NCI-H146 (cell line): ENCODE measurements around the gene MOGAT3.
A peak's percentile ranks its signal among the peaks of the same experiment; 100 is the strongest.

Experiments
- DNase-seq: peaks from one replicate; lab custom pipeline; 2025; lab: John Stamatoyannopoulos, UW

MOGAT3 gene

DNA sequence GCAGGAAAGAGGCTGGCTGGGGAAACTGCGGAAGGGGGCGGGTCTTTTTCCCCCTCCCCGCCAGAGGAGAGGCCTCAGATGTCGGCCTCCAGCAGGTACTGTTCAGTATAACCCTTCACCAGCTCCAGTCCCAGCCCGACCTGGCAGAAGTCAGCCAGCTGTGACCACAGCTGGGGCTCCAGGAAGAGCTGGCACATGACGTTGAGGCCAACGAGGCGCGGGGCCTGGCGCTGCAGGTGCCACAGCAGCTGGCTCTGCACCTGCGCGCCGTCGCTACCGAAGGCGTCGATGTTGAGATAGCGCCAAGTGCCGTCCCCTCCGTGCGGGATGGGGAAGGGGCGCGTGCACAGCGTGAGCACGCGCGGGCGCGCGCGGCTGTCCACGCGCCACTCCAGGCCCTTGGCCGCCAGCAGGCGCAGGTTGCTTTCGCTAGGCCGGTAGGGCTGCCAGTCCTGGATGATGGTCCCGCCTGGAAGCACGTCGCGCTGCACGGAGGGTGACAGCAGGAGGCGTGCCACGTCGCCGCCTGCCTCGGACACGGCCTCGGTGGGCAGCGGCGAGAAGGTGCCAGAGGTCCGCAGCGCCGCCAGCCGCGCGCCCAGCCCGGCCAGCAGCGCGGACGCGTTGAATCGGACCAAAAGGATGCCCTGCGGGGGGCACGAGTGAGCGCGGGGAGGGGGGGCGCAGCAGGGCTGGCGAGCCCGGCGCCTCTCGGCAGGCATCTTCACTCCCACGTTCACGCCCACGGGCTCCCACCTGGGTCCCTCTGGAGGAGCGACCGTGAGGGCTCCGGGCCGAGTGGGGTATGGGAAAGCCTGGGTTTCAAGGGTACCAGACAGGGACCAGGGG, 28.6 kb downstream of the MOGAT3 start:
- DNase-seq, result peak; percentile 55

DNA sequence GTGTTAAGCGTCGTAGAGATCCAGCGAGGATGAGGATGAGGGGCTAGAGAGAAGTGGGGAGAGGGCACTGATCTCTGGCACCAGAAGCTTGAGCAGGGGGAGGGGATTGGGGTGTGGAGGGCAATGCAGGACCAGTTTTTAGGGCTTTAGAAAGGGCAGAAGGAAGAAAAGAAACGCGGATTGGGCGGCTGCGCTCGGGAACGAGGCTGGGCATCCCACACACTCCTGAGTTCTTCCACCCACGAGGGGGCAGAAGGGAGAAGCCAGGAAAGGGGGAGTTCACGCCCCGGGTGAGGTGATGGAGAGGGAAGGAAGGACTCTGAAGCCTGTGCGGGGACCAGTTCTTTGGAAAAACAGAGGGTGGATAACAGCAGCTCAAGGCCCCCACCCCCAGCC, 29.4 kb downstream of the MOGAT3 start:
- peak; percentile 13 for DNase-seq

DNA sequence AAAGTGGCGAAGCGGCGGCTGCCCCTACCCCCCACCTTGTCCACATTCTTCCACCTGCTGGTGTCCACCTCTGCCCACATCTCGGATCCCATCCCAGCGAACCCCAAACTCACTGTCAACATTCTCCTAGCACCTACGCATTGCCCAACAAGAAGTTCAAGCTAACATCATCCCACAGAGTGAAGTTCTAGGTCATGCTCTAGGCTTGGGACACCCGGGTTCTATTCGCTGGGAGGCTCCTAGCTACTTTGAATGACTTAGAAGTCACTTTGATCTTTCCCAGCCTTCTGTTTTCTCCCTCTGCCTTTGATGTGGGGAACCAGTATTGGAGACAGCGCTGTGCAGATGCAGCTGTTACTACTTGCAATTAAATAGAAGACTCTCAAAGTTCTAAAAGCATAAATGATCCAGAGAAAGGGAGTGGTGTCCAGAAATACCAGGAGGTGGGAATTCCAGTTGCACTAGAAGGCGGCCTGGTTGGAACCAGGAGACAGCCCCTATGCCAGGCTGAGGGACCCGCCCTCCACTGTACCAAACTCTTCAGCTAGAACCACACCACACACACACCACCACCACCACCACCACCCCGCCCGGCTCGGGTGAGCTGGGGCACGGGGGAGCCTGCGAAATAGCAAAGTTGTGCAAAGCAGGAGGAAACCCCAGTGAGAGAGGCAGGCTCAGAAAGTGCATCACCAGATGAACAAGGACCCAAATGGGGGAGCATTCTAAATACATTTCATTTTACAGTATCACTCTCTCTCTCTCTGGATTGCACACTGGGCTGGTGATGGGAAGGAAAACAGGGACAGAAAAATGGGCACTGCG, 30.0 kb downstream of the MOGAT3 start:
- DNase-seq, result no peak

DNA sequence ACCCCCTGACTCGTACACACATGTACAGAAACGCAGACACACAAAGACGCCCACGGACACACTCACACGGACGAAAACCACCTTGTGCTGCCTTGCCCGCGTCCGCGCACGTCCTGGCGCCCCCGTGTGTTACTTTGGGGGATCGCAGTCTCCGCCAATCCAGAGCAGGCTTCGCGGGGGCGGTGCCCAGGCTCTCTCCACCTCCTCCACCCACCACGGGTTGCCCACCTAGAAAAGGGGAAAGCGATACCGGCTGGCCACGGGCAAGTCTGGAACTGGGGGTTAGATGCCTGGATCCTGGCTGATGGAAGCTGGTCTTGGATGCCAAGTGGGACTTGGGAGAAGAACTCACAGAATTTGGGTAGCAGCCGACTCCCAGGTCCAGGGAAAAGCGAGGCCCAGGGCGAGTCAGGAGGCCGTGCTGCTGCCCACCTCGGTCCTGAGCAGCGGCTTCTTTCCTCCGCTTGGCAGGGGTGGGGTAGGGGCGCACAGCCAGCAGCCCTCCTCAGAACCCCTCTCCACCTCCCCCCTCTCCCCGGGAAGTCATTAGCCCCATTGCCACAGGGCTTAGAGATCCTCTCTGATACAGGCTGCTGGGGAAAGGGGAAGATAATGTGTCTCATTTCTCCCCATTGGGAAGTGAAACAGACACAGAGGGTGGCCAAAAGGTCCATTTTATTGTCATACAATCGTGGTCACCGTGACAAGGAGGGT, 30.8 kb downstream of the MOGAT3 start:
- DNase-seq, result peak; percentile 36

DNA sequence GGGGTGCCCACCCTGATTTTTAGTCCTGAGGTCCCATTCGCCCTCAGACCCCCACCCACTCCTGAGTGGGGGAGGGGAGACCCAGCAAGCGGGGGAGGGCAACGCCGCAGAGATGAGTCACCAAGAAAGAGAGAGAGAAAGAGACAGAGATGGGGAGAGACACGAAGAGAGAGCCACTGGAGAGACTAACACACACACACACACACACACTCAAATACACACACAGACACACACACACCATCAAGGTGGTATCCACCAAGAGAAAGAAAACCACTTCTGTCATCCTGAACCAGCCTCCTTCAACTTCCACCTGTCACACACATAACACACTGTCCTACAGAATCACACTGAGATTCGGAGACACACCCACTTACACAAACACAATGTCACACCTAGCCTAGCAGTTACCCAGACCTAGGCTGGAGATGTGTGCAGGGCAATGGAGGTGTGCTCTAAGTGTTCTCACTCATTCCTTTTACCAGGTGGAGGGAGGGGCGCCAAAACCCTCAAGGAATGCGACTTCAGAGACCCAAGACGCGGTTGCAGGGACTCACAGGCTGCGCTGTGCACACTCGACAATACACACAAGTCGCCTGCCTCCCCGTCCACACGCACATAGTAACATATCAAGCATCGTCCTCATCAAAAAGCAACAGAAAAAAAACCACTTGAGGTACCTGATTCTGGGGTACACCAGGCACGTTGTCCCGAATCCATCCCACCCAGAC, 31.6 kb downstream of the MOGAT3 start:
- DNase-seq, result no peak

DNA sequence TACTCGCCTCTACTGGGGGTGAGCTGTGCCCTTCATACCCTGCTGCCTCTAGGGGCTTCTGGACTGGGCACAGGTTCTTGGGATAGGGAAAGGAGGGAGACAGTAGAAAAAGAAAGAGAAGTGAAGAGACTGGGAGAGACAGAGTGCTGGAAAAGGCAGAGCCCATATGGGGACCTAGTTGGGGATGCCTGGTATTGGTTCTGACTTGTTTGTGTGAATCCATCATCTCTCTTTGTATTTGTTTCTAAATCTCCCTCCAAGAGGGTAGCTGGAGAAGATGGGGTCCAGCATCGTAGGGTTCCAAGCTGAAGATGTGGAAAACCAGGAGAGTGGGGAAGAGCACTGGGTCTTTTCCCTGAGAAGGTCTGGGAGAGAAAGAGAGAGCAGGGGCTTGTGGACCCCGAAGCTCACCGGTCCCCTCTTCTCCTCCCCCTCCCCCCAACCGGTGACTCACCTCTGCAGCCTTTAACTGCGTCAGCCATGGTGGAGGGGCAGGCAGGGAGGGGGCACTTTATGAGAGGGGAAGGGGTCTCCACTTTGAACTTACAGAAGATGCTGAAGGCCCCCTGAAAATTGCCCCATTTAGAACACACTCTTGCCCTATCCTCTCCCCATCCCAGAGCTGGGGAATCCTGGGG, 32.3 kb downstream of the MOGAT3 start:
- no peak for DNase-seq

DNA sequence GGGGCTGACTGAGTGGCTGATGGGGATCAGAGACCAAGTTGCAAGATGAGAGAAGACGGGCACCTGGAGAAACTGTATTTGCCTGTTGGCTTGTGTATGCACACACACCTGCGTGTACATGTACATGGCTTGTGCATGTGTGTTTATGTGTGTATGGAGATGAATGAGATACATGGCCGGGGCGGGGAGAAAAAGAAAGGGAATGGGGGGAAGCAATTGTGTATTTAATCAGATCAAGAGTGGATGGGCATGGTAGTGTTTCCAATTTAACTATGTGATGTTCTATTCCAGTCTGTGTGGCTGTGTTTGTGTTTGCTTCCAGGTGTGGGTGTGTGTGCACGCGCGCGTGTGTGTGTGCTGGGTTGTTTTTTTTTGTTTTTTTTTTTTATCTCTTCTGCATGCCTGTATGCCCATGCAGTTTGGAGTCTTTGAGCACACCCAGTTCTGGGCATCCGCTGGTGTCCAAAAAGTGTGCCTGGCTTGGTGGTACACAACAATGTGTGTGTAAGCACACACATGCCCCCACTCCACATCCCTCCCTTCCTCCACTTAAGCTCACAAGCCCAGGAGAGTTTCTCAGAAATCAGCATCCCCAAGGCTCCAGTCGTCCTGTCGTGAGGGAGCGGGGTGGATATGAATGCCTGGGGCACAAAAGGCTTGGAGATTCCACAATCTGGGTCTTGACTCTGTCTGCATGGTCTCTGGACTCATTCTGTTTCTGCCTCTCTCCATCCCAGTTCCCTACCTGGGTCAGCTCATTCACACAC, 33.0 kb downstream of the MOGAT3 start:
- no peak for DNase-seq

DNA sequence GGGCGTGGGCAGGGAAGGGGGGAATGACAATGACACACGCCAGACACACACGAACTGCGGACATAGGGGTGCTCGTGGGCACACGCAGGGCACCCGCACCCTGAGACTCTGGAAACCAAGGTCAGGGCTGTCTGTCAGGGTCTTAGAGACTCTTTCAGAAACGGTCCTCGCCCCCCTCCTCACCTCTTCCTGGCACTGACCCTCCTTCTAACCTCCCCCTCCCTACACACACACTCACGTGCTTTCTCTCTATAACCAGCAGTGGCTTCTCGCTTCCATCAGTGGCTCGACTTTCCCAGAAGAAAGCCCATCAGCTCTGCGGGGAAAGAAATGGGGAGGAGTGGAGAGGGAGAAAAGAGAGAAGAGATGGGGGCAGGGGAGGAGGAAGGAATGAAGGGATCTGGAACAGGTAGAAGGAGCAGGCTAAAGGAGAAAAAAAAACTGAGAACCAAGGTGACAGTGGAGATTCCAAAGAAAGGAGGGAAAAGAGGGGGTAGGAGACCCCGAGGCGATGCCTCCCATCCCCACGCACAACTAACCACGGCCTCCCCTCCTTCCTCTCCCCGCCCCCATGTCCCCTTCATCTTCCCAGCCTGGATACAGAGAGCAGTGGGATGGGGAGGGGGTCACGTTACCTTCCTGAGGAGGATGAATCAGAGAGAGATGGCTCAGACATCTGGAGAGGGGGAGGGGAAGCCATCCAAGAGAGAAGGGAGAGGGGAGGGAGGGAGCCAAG, 33.8 kb downstream of the MOGAT3 start:
- DNase-seq, result peak; percentile 16

DNA sequence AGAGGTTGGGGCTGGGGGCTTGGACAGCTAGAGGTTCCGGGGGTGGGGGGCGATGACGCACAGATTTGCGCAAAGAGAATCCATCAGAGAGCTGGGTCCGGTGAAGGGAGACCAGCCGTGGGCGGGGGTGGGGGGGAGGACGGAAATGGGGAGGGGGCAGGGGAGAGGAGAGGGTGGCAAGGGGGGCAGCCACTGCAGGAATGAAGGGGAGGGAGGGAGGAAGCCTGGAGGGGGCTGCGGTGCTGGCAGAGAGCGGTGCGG, 34.3 kb downstream of the MOGAT3 start:
- DNase-seq, result no peak

DNA sequence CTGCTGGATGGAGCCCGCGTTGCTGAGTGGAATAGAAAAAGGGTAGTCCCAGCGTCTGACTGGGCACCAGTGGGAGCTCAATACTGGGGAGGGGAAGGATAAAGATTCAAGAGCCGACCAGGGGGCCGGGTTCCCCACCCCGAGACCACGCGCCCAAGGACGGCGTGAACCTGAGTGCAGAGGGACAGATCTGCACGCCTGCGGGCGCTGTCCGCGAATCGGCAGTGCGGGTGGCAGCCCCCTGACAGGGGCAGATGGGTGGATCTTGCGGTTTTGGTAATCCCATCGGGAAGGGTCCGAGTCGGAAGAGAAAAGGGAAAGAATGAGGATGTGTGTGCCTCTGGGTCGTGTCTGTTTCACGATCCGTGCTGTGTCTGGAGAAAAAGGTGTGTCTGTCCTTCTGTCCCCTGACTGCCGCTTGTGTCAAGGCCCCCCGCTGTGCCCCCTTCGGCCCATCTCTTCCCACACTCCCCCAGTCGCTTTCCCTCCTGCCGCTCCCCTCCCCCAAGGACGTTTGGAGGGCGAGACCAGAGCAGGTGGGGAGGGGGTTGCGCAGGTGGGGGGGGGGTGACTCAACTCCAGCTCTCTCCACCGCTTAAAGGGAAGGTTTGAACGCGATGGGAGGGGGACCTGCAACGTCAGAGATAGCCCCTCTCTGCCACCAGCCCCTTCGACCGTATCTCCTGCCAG, 34.7 kb downstream of the MOGAT3 start:
- DNase-seq, result peak; percentile 49

DNA sequence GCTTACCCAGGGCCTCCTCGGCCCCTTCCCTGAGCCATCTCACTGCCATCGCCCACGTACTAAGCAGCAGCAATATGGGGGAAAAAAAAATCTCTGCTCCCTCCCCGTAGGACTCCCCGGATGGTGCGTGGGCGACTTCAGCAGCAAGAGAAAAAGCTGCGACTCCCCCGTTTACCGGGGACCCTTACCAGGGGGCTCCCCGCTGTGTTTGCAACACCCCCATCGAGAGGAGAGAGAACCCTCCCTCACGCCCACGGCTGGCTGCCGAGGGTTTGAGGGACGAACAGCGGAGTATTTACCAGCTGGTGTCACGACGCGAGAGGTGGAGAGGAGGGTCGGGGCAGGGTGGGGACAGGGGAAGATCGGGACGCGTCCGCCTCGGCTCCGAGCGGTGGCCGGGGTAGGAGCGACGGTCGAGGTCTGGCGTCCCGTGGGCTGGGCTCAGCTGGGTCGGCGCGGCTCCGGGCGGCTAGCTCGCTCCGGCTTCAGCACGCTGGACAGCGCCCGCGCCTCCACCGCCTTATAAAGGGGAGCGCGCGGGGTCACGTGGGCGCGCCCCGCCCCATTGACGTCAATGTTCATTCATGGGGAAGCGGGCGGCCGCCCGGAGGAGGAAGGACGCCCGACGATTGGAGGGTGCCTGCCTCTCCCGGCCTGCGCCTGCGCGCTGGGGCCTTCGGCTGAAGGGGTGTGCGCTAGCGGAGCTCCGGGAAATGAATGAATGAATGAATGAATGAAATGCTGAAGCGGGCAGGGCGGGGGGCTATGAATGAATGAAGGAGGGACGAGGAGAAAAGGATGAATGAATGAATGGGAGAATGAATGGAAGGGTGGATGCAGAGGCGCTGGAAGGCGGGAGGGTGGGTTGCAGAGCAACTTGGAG, 35.5 kb downstream of the MOGAT3 start, which contains the start of gene VGF:
Gene VGF (minus strand): TSS at position 495 of the 883 bp plus-strand sequence. CDS start 726 bp downstream, outside the sequence.
- DNase-seq, result peak; percentile 95

DNA sequence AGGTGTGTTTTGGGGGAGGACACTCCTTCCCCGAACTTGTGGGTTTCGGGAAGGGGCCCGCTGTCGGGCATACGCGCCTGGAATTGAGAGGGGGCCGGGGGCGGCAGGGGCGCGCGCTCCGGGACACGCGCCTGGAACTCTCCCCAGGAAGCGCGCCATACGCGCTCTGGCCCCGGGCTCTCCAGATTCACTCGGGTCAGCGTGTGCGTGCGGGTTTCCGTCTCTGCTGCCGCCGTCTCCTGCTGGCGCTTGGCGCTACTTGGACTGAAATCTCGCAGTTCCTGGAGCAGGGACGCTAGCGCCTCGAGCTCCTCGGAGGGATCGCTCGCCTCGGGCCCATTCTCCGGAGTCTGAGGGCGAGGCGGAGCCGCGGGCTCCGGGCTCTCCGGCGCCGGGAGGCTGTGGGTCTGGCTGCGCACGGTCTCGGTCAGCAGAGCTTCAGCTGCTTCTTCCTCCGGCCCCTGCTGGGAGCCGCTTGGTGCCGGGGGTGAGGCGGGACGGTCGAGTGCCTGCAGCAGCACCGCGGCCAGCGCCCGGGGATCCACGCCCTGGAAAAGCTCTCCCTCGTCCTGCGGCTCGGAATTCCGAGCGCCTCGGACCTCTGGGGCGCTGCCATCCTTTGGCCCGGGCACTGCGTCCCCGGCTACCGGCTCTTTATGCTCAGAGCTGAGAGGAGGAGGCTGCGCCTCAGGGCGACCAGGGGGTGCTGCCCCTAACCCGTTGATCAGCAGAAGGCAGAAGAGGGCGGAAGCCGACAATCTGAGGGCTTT, 36.6 kb downstream of the MOGAT3 start:
- DNase-seq, result peak; percentile 73

DNA sequence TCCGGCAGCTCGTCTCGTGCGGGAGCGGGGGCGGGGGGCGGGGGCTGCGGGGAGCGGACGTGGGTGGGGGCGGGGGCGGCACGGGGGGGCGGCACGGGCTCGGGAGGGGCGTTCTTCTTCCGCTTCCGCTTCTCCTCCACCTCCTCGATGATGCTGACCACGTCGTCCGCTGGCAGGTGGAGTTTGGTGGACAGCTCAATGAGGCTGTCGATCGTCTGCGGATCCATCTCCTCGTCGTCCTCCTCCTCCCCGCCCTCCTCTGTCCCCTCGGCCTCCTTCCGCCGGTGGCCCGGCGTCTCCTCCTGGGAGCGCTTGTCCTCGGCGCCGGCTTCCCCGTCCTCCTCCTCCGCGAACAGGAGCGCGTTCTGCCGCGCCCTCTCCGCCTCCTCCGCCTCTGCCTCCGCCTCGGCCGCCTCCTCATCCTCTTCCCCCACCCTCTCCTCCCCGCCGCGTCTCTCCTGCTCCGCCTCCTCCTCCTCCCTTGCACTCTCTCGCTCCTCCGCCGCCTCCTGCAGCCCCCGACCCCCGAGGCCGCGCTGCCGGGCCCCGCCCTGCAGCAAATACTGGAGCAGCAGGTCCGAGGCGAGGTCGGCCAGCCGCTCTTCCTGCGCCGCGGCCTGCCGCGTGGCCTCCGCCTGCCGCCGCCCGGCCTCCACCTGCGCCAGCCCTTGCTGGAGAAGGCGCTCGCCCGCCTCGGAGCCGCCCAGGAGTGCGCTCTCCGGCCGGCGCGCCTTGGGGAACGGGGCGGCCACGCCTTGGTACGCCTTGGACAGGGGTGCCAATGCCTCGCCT, 37.4 kb downstream of the MOGAT3 start:
- peak; percentile 91 for DNase-seq

DNA sequence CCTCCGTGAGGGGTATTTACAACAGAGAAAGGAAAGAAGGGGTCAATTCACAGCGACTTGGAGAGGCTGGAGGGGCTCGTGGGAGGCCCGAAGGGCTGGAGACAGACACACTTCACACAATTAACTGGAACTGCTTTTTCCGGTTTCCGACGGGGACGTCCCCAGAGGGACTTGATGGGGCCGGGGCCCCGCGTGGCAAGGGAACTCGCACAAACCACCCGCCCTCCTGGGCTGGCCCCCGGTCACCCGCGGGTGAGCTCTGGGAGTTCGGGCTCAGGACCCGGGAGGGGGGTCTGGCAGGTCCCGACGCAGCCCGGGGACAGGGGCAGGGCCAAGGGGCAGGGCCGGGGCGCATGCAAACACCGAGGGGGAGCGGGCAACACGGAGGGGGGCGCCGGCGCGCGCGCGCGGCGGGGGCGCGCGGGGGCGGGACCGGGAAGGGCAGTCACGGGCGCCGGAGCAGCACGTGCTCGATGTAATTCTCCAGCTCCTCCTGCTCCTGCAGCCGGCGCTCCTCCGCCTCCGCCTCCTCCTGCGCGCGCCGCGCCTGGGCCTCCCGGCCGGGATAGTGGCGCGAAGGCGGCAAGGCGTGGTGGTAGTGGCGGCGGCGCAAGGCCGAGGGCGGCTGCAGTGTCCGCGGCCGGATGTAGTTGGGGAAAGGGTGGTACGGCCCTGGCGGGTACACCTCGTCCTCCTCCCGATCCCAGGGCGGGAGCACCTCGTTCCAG, 38.1 kb downstream of the MOGAT3 start:
- peak; percentile 89 for DNase-seq

DNA sequence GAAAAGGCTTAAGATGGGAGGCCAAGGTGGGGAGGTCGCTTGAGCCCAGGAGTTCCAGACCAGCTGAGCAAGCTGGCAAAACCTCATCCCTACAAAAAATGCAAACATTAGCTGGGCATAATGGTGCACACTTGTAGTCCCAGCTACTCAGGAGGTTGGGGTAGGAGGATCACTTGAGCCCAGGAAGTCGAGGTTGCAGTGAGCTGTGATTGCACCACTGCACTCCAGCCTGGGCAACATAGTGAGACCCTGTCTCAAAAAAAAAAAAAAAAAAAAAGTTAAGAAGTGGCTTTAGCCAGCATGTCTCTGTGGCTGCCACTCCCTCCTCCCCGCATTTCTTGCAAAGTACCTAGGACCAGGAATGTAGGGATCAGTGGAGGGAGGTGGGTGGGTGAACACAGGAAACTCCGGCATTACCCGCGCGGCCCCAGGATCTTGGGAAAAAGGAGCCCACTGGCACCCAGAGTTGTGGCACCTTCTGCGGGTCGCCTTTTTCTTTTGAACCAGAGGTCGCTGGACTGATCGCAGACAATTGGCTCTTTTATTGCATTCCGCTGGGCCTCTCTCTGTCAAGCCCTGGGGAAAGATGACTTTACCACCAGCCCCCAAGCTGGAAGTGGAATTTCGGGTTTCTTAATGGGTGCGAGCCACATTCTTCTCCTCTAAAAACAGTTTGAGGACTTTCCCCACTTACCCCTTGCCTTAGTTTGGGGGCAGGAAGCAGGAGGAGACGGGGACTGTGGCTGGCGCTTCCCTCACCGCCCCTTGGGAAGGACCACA, 39.0 kb downstream of the MOGAT3 start:
- no peak for DNase-seq
